Measurements from ENCODE around the gene PRRC1.
"Not testable (repeated sequence)": the region's sequence is repeated elsewhere in the genome, so short reads cannot be mapped to it uniquely, and the experiment has no call there.

Gene PRRC1

DNA sequence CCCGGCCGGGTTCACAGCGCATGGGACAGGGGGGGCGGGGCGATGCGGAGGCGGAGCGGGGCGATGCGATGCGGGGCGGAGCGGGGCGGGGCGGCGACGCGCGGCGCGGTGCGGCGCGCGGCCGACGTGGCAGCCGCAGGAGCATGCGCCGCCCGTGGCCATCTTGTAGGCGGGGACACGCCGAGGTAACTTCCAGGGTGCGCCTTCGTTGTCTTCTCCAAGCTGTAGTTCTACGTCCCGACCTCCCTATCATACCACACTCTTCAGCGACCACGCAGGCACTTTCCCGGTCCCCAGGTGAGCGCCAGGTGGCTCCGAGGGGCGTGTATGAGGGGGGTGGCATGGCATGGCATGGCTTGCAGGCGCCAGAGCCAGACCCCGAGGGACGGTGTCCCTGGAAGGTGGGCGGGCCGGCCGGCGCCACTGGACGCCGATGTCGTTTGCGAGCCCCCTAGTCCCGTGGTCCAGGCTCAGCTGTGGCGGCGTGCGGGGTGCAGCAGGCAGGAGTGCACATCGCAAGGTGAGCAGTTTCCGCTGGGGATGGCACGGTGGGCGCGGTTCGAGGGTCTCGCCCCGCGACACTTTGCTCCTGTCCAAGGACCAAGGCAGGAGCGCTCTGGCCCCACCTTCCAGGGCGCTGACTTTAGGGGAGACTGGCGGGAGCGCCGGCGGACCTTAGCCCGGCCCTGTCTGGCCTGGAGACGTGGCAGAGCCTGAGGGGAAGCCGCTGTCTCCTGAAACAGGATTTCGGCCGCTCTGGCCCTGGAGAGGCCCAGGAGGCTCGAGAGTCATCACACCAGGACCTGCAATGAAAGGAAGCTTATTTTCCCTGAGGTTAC is at the start of gene PRRC1:
TSS of gene PRRC1 (plus strand) at position 161 of the 839 bp plus-strand sequence. CDS start 5,840 bp downstream, outside the sequence.
- peak; percentile 85 for DNase-seq

GRCh38 chr5:127471211-127471610 is 46.2 kb upstream of the PRRC1 start:
- no peak for DNase-seq

DNA sequence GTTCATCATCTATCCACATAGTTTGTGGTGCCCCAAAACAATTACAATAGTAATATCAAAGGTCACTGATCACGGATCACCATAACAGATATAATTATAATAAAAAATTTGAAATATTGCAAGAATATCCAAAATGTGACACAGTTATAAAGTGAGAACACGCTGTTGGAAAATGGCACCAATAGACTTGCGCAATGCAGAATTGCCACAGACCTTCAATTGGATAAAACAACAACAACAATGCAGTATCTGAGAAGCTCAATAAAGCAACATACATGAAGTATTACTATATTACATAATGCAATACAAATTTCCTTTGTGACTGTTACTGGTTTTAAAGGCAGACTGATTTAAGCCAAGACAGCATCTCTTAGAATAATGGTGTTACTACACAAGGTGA is 44.7 kb upstream of the PRRC1 start:
- DNase-seq: no peak

DNA sequence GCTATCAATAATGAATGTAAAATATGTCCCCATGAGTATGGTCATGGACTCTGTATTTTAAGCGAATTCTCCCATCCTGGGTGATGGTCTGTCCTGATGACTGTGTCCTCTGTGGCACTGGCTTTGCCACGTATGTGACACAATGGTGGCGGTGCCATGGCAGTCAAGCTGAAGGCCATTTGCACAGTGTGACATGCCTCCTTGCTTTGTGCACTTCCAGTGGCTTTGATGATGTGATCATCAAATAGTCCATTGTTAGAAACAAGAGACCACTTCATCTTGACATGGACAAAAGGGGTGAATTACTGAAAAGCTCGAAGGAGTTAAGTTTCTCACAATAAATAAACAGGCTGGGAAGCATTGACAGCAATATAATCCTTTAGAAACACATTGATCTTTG is 31.0 kb upstream of the PRRC1 start:
- no peak for DNase-seq

GRCh38 chr5:127492854-127493738 is 24.3 kb upstream of the PRRC1 start:
- no peak for DNase-seq

DNA sequence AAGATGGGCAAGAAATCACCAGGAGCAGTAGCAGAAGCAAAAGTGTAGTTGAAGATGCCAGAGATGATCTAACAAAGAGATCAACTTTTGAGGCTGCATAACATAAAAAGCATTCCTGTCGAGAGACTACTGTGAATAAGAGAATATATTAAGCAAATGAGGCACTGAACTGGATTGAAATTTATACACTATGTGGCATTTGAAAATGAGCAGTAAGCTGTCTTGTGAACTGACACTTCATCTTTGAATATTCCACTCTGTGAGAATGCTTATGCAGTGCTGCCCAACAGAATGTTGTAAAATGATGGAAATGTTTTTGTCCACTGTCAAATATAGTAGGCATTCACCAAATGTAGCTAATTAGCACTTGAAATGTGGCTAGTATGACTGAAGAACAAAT is 18.9 kb upstream of the PRRC1 start:
- DNase-seq: no peak

DNA sequence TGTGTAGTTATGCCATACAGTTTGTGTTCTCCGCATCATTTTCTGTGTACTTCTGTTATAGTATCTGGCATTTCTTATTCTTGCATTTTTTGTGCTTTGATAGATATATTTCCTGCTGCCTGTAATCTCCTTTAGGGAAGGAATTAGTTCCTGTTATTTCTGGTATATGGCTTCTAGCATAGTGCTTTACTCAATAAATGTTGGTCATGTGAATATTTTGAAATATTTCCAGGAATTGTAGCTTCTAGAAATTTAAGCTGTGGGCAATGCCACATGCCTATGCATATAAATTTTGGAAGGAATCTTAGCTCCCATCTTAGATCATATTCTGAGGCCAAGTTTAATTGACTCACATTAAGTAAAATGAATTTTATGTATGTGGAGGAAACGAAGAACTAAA is 11.5 kb upstream of the PRRC1 start:
- DNase-seq: no peak

GRCh38 chr5:127506616-127507015 is 10.8 kb upstream of the PRRC1 start:
- DNase-seq: no peak

- DNase-seq: no peak
Observed at GRCh38 chr5:127508644-127509373, 8.6 kb upstream of the PRRC1 start.

GRCh38 chr5:127513408-127513970 is 4.0 kb upstream of the PRRC1 start:
- no peak for DNase-seq

DNA sequence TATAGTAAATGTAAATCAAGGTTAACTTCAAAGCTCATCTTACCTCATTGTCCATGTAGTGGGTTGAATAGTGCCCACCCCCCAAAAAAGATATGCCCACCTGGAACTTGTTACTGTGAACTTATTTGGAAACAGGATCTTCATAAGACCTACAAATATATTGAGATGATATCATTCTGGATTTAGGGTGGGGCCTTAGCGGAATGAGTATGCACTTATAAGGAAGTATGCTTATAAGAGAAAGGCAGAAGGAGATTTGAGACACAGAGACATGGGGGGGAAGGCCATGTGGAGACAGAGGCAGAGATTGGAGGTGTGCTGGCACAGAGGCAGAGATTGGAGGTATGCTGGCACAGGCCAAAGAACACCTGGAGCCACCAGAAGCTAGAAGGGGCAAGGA is 2.6 kb upstream of the PRRC1 start:
- DNase-seq: no peak

DNA sequence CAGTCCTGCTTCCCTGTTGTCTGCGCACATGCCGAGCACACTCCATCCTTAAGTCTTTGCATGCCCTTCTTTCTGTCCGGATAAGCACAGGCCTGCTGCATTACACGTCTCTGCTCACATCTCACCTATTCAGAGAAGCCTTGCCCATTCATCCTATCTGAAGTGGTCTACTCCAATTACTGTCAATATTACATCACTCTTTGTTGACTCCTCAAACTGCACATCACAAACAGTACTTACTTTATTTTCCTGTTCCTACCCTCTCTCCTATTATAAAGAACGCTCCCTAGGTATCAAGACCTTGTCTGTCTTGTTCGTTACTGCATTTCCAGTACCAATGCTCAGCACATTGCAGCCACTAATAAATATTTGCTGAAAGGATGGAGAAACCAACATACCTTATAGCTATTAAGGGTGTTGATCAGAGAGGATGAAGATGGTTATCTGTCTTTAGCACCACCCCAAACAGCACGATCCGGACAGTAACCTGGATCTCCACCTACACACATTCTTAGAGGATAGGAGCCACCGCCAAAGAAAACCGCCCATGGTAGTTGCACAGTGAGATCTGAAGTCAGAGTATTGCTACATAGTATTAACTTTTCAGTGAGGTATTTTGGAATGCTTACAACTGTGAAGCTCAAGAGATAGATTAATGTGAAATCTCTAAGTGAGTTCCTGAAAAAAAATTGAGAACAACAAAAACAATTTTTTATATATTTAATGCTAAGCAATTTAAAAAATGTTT is 1.6 kb upstream of the PRRC1 start:
- no peak for DNase-seq

GRCh38 chr5:127517110-127517479 is 345 bp upstream of the PRRC1 start:
- DNase-seq: no peak

- no peak for DNase-seq
Observed at GRCh38 chr5:127518319-127518621, 830 bp downstream of the PRRC1 start.

DNA sequence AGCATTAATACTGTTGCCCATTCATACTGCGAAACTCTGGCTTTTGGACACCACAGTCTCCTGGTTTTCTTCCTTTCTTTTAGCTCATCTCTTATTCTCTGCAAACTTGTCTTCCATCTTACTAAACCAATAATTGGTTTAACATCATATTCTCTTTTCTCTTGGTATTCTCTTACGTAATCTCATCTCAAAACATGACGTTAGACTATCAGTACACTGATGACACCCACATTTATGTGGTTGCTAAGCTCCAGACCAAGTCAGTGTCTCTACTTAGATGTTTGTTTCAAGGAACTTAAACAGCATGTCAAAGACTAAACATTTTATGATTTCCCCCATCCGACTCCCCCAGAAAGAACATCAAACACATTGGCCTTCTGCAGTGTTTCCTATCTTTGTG is 2.1 kb downstream of the PRRC1 start:
- no peak for DNase-seq

GRCh38 chr5:127521138-127521770 is 3.8 kb downstream of the PRRC1 start:
- no peak for DNase-seq

DNA sequence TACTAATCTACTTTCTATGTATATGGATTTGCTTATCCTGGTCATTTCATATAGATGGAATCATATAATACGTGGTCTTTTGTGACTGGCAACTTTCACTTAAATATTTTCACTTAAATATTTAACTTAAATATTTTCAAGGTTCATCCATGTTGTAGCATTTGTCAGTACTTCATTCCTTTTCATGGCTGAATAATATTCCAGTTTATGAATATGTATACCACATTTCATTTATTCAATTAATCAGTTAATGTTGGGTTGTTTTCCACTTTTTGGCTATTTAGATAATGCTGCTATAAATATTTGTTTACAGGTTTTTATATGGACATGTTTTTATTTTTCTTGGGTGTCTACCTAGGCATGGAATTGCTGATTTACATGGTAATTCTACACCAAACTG is 7.7 kb downstream of the PRRC1 start:
- no peak for DNase-seq

GRCh38 chr5:127529904-127530682 is 12.7 kb downstream of the PRRC1 start:
- DNase-seq: no peak

DNA sequence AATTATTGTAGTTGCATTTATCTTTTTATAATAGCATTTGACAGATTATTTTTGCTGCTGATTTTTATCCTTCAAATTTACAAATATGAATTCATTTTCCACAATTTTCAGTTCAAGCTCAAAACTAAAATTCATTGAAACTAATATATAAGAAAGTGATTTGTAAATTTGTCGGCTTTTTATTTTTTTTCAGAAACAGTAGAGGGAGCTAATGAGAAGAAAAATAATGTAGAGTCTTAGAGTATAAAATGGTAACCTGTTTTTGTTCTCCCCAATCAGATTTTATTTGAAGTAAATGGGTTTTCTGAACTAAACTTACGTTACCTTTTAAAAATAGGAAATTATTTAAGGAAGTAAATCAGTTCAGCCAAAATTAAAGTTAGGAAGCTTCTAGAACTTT is 19.2 kb downstream of the PRRC1 start:
- DNase-seq: no peak

DNA sequence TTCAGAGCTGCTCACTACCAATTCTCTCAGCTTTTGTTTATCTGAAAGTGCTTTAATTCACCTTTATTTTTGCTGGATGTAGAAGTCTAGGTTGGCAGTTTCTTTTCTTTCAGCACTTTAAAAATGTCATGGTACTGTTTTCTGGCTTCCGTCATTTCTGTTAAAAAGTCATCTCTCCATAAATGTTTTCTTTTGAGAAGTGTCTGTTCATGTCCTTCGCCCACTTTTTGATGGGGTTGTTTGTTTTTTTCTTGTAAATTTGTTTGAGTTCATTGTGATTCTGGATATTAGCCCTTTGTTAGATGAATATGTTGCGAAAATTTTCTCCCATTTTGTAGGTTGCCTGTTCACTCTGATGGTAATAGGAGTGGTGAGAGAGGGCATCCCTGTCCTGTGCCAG is 23.1 kb downstream of the PRRC1 start:
- not testable (repeated sequence) for DNase-seq

- not testable (repeated sequence) for DNase-seq
Observed at GRCh38 chr5:127545249-127545648, 27.8 kb downstream of the PRRC1 start.
